Neutrophil (primary cell): ENCODE measurements around the gene TTLL5.

ENCODE experiments used
- H3K27ac ChIP-seq: fragments of 200-600 bp; sonication (generic); 2 replicates; pipeline ENCODE4 v1.5.1; 2016; ENCODE audit warnings: mild to moderate bottlenecking, moderate library complexity
- H3K27me3 ChIP-seq: fragments of 200-600 bp; sonication (generic); 2 replicates; pipeline ENCODE4 v1.6.0; 2016; ENCODE audit warnings: mild to moderate bottlenecking
- H3K36me3 ChIP-seq: fragments of 200-600 bp; sonication (generic); 2 replicates; pipeline ENCODE4 v1.5.1; 2017
- H3K4me1 ChIP-seq, 2 experiments: fragments of 200-600 bp in 1 of 2; sonication (generic) in 1 of 2; 1 replicate in 1 of 2; 2 replicates in 1 of 2; pipeline versions ENCODE4 v1.5.1 to v1.6.1; 2013 to 2016; ENCODE audit warnings: low read depth in 1 of 2, low read length in 1 of 2, mild to moderate bottlenecking in 1 of 2, moderate library complexity in 1 of 2; ENCODE audit not compliant: control insufficient read depth in 1 of 2, insufficient read depth in 1 of 2
- H3K4me3 ChIP-seq, 2 experiments: fragments of 200-600 bp in 1 of 2; sonication (generic) in 1 of 2; 1 replicate in 1 of 2; 2 replicates in 1 of 2; pipeline ENCODE4 v1.5.1; 2013 to 2016; ENCODE audit warnings: low read depth in 1 of 2, low read length in 1 of 2, mild to moderate bottlenecking in 1 of 2, moderate library complexity in 1 of 2
- H3K9me3 ChIP-seq: fragments of 200-600 bp; sonication (generic); 2 replicates; pipeline ENCODE4 v1.5.1; 2016
- TF ChIP-seq, protein P1 (sequence below): fragments of 200-600 bp; sonication (generic); IDR thresholded peaks from 2 replicates; pipeline ENCODE4 v1.5.1; 2016; ENCODE audit warnings: antibody characterized with exemption

The TTLL5 gene

GRCh38 chr14:75859746-75860145, 198.7 kb downstream of the TTLL5 start:
- TF ChIP-seq, protein P1, sequence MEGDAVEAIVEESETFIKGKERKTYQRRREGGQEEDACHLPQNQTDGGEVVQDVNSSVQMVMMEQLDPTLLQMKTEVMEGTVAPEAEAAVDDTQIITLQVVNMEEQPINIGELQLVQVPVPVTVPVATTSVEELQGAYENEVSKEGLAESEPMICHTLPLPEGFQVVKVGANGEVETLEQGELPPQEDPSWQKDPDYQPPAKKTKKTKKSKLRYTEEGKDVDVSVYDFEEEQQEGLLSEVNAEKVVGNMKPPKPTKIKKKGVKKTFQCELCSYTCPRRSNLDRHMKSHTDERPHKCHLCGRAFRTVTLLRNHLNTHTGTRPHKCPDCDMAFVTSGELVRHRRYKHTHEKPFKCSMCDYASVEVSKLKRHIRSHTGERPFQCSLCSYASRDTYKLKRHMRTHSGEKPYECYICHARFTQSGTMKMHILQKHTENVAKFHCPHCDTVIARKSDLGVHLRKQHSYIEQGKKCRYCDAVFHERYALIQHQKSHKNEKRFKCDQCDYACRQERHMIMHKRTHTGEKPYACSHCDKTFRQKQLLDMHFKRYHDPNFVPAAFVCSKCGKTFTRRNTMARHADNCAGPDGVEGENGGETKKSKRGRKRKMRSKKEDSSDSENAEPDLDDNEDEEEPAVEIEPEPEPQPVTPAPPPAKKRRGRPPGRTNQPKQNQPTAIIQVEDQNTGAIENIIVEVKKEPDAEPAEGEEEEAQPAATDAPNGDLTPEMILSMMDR = no peak

DNA sequence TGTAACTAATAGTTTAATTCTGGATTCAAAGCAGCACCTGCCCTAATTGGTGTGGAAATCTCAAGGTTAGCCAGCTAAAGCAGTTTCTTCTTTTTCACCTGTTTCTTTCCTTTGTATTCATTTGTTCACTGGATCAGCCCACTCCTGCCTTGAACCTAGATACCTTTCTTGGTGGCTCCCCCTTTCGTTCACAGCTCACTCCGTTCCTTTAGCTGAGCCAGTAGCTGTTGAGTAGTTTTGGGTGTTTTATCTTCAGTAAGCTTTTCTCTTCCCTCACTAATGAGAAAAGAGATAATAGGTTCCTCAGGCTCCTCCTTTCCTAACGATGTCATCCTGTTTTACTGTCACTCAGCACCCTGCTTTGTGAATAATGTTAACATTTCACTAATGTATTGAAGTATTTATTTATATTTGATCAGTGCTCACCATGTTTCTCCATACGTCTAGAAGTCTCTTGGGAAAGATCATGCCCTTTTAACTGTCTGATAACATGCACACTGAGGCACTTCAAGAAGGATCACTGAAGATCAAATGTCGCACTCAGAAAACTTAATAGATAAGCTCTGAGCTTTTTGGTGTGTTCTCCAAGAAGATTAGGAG, 199.6 kb downstream of the TTLL5 start:
- Histone ChIP-seq H3K9me3 (no peaks in the 10 kb centered on the region), H3K36me3 (no peaks in the 10 kb centered on the region), H3K27me3 (no peaks in the 10 kb centered on the region), H3K4me1 (no peaks in the 10 kb centered on the region), H3K27ac (no peak overlapping the region), H3K4me3 (no peak overlapping the region)
- TF ChIP-seq, protein P1 = no peak

More at GRCh38 chr14:75859746-75860145, 198.7 kb downstream of the TTLL5 start:
- Histone ChIP-seq H3K36me3 (no peaks in the 10 kb centered on the region), H3K4me1 (no peaks in the 10 kb centered on the region), H3K27me3 (no peaks in the 10 kb centered on the region), H3K9me3 (no peaks in the 10 kb centered on the region), H3K27ac (no peak overlapping the region), H3K4me3 (no peak overlapping the region)

DNA sequence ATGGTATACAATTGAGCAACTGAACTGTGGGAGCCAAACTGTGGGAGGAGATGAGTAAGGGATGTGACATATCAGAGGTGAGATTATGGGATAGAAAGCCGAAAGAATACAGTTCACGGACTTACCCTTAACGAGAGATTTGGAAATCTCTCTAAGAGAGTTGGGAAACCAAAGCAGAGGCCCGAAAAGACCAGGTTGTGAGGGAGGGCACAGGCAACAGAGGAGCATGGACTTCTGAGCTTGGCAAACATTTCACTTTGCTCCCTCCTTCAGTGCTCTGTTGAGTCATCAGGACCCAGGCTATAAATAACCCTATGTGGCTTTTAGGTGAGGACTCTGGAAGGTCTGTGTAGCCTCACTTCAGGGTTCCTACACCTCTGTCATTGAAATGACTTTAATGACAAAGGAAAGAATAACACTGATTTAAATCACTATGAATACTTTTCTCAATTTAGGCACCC, 200.1 kb downstream of the TTLL5 start:
- no peak overlapping the region for H3K27ac ChIP-seq
- no peaks in the 10 kb centered on the region for H3K4me1 ChIP-seq
- no peaks in the 10 kb centered on the region for H3K27me3 ChIP-seq
- TF ChIP-seq, protein P1 = no peak
- H3K36me3 ChIP-seq = no peaks in the 10 kb centered on the region
- H3K4me3 ChIP-seq = no peak overlapping the region
- no peaks in the 10 kb centered on the region for H3K9me3 ChIP-seq

DNA sequence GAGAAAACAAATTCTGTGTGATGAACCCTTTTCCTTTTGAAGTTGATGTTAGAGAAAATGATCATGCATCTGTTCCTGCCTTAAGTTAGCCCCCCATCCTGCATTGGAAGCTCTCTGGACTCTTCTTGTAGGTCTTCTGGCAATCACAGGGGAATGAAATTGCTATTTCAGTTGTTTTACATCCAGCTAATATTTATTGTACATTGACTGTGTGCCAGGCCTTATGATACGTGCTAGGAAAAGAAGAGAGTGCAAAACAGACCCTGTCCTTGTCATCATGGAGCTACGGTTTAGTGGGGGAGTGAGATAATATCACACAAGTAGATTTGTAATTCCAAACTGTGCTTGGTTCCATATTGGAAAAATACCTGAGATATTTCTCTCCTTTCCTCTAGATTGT, 202.2 kb downstream of the TTLL5 start:
- H3K4me1 ChIP-seq = no peaks in the 10 kb centered on the region
- no peaks in the 10 kb centered on the region for H3K27me3 ChIP-seq
- no peaks in the 10 kb centered on the region for H3K9me3 ChIP-seq
- no peak overlapping the region for H3K4me3 ChIP-seq
- H3K27ac ChIP-seq = no peak overlapping the region
- TF ChIP-seq, protein P1 = no peak
- H3K36me3 ChIP-seq = no peaks in the 10 kb centered on the region

- no peaks in the 10 kb centered on the region for H3K36me3 ChIP-seq
- H3K4me3 ChIP-seq = no peak overlapping the region
- H3K27ac ChIP-seq = no peak overlapping the region
- no peaks in the 10 kb centered on the region for H3K4me1 ChIP-seq
- H3K9me3 ChIP-seq = no peaks in the 10 kb centered on the region
- TF ChIP-seq, protein P1 = no peak
- no peaks in the 10 kb centered on the region for H3K27me3 ChIP-seq
Observed at GRCh38 chr14:75864352-75864751, 203.3 kb downstream of the TTLL5 start.

- no peaks in the 10 kb centered on the region for H3K4me1 ChIP-seq
- TF ChIP-seq, protein P1 = no peak
- H3K27ac ChIP-seq = no peak overlapping the region
- no peaks in the 10 kb centered on the region for H3K36me3 ChIP-seq
- no peaks in the 10 kb centered on the region for H3K9me3 ChIP-seq
- no peaks in the 10 kb centered on the region for H3K27me3 ChIP-seq
- H3K4me3 ChIP-seq = no peak overlapping the region
Observed at GRCh38 chr14:75865531-75865930, 204.5 kb downstream of the TTLL5 start.
